GM21723 (cell line): ENCODE results near the gene DOCK2.

ENCODE experiments used
- ATAC-seq: cut with Tn5 transposase; IDR thresholded peaks from one replicate; pipeline ENCODE4 v1.9.1; 2021; ENCODE audit warnings: mild to moderate bottlenecking, moderate library complexity; ENCODE audit not compliant: unreplicated experiment

The DOCK2 gene

GRCh38 chr5:170012622-170013021 is 375.5 kb downstream of the DOCK2 start:
- no peak for ATAC-seq

- ATAC-seq: no peak
These were observed 383.3 kb downstream of the DOCK2 start for GRCh38 chr5:170020423-170020822.

- ATAC-seq: no peak
These were observed 384.4 kb downstream of the DOCK2 start for GRCh38 chr5:170021506-170021905.

- no peak for ATAC-seq
These were observed 388.8 kb downstream of the DOCK2 start for GRCh38 chr5:170025853-170026252.

- no peak for ATAC-seq
These were observed 391.0 kb downstream of the DOCK2 start for GRCh38 chr5:170028124-170028523.

GRCh38 chr5:170034231-170034630 is 397.2 kb downstream of the DOCK2 start:
- no peak for ATAC-seq

GRCh38 chr5:170038241-170038640 is 401.2 kb downstream of the DOCK2 start:
- no peak for ATAC-seq

- no peak for ATAC-seq
These were observed 402.8 kb downstream of the DOCK2 start for GRCh38 chr5:170039830-170040229.

GRCh38 chr5:170046241-170046640 is 409.2 kb downstream of the DOCK2 start:
- ATAC-seq: no peak

- no peak for ATAC-seq
These were observed 412.6 kb downstream of the DOCK2 start for GRCh38 chr5:170049713-170050112.

- no peak for ATAC-seq
These were observed 416.8 kb downstream of the DOCK2 start for GRCh38 chr5:170053896-170054295.

- ATAC-seq: no peak
These were observed 418.5 kb downstream of the DOCK2 start for GRCh38 chr5:170055606-170056005.

- ATAC-seq: no peak
These were observed 419.6 kb downstream of the DOCK2 start for GRCh38 chr5:170056561-170057267.

- no peak for ATAC-seq
These were observed 420.2 kb downstream of the DOCK2 start for GRCh38 chr5:170057311-170057710.

GRCh38 chr5:170059221-170059620 is 422.1 kb downstream of the DOCK2 start:
- ATAC-seq: no peak

- ATAC-seq: no peak
These were observed 430.1 kb downstream of the DOCK2 start for GRCh38 chr5:170067152-170067551.

- ATAC-seq: no peak
These were observed 430.6 kb downstream of the DOCK2 start for GRCh38 chr5:170067574-170068170.

- ATAC-seq: no peak
These were observed 432.4 kb downstream of the DOCK2 start for GRCh38 chr5:170069512-170069911.

- ATAC-seq: no peak
These were observed 433.7 kb downstream of the DOCK2 start for GRCh38 chr5:170070556-170071412.

GRCh38 chr5:170071748-170072147 is 434.7 kb downstream of the DOCK2 start:
- ATAC-seq: no peak

- no peak for ATAC-seq
These were observed 438.6 kb downstream of the DOCK2 start for GRCh38 chr5:170075696-170076095.

- no peak for ATAC-seq
These were observed 439.1 kb downstream of the DOCK2 start for GRCh38 chr5:170076211-170076610.
